Chondrocyte (in vitro differentiated cells): ENCODE data around the gene SCAMP2. TPM values are rescaled to one million over a fixed set of nuclear protein-coding genes. Genes with fewer than 3 reads are reported as not detected.
"Not testable (repeated sequence)": the region's sequence is repeated elsewhere in the genome, so short reads cannot be mapped to it uniquely, and the experiment has no call there.

ENCODE experiments used
- DNase-seq: peaks from one replicate; pipeline ENCODE4 v3.0.0; 2021; ENCODE audit warnings: mixed read lengths, low spot score
- H3K27ac Mint-ChIP-seq: one replicate; pipeline ENCODE4 v1.8.0; 2021; ENCODE audit warnings: mild to moderate bottlenecking, moderate library complexity, mixed read lengths; ENCODE audit not compliant: unreplicated experiment
- H3K27me3 Mint-ChIP-seq: 2 replicates; pipeline ENCODE4 v1.8.0; 2021; ENCODE audit warnings: low read depth, mixed read lengths
- H3K36me3 Mint-ChIP-seq: 2 replicates; pipeline ENCODE4 v1.8.0; 2021; ENCODE audit warnings: low read depth, mixed read lengths
- H3K4me1 Mint-ChIP-seq: 2 replicates; pipeline ENCODE4 v1.8.0; 2021; ENCODE audit warnings: low read depth, mild to moderate bottlenecking, mixed read lengths
- H3K4me3 Mint-ChIP-seq: one replicate; pipeline ENCODE4 v1.8.0; 2021; ENCODE audit warnings: mild to moderate bottlenecking, moderate library complexity, mixed read lengths; ENCODE audit not compliant: unreplicated experiment
- H3K9me3 Mint-ChIP-seq: 2 replicates; pipeline ENCODE4 v1.8.0; 2021; ENCODE audit warnings: low read depth, mixed read lengths
- total RNA-seq: library from RNA; stranded (reverse); gene quantifications from 3 replicates; pipeline ENCODE4 v1.2.1, GENCODE V29; 2021
- TF ChIP-seq, protein P1 (sequence below): fragments of 200-600 bp; sonication (generic); IDR thresholded peaks from 2 replicates; pipeline ENCODE4 v1.5.0; 2021; ENCODE audit warnings: antibody characterized with exemption, mild to moderate bottlenecking, moderate library complexity

SCAMP2 gene
- total RNA-seq, 1 donor from 2014 or later: 67.9 TPM

GRCh38 chr15:74895830-74896229, 22.7 kb upstream of the SCAMP2 start:
- H3K9me3 Mint-ChIP-seq: no peaks in the 10 kb centered on the region
- no peaks in the 10 kb centered on the region for H3K27me3 Mint-ChIP-seq
- no peak overlapping the region for H3K4me3 Mint-ChIP-seq
- TF ChIP-seq, protein P1, sequence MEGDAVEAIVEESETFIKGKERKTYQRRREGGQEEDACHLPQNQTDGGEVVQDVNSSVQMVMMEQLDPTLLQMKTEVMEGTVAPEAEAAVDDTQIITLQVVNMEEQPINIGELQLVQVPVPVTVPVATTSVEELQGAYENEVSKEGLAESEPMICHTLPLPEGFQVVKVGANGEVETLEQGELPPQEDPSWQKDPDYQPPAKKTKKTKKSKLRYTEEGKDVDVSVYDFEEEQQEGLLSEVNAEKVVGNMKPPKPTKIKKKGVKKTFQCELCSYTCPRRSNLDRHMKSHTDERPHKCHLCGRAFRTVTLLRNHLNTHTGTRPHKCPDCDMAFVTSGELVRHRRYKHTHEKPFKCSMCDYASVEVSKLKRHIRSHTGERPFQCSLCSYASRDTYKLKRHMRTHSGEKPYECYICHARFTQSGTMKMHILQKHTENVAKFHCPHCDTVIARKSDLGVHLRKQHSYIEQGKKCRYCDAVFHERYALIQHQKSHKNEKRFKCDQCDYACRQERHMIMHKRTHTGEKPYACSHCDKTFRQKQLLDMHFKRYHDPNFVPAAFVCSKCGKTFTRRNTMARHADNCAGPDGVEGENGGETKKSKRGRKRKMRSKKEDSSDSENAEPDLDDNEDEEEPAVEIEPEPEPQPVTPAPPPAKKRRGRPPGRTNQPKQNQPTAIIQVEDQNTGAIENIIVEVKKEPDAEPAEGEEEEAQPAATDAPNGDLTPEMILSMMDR: no peak
- DNase-seq: no peak
- H3K27ac Mint-ChIP-seq: no peak overlapping the region
- peaks cover 5% of the 10 kb centered on the region for H3K36me3 Mint-ChIP-seq
- peaks cover 7% of the 10 kb centered on the region for H3K4me1 Mint-ChIP-seq

GRCh38 chr15:74894383-74894782, 21.2 kb upstream of the SCAMP2 start:
- not testable (repeated sequence) for H3K9me3 Mint-ChIP-seq, DNase-seq, H3K4me3 Mint-ChIP-seq, H3K27me3 Mint-ChIP-seq, H3K36me3 Mint-ChIP-seq, H3K27ac Mint-ChIP-seq
- H3K4me1 Mint-ChIP-seq: peaks cover 16% of the 10 kb centered on the region

GRCh38 chr15:74893627-74894026, 20.5 kb upstream of the SCAMP2 start:
- Mint-ChIP-seq H3K27me3 (no peaks in the 10 kb centered on the region), H3K27ac (no peak overlapping the region), H3K36me3 (no peaks in the 10 kb centered on the region), H3K4me1 (peaks cover 23% of the 10 kb centered on the region), H3K4me3 (no peak overlapping the region), H3K9me3 (no peaks in the 10 kb centered on the region)
- TF ChIP-seq, protein P1: no peak
- no peak for DNase-seq

DNA sequence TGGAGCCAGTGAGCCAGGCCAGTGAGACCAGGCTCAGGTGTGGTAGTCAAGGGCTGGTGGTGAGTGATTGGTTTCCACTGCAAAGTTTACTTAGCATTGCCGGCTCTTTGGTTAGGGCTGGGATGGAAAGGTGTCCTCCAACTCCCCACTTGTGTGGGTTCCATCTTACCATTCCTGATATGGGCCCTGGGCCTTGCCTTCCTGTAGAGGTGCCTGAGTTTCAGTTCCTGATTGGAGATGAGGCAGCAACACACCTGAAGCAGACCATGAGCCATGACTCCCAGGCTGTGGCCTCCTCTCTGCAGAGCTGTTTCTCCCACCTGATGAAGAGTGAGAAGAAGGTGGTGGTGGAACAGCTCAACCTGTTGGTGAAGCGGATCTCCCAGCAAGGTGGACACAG, 19.8 kb upstream of the SCAMP2 start:
- no peaks in the 10 kb centered on the region for H3K9me3 Mint-ChIP-seq
- TF ChIP-seq, protein P1: no peak

DNA sequence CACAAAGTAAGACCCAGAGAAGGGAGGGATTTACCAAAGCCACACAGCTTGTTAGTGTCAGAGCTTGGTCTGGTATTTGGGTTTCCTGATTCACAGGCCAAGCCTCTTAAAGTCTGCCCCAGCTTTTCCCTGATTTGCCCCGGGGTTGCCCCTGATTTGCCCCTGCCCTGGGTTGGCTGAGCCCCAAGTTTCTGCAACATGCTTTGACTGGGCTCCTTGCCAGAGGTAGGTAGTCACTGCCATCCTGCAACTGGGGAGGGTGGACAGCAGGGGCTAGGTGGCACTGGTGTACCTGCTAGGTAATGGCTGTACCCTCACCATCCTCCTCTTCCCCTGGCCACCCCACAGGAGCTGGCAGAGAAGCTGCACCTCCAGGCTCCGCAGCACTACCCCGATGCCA, 19.1 kb upstream of the SCAMP2 start:
- no peaks in the 10 kb centered on the region for H3K27me3 Mint-ChIP-seq
- no peaks in the 10 kb centered on the region for H3K36me3 Mint-ChIP-seq
- H3K4me3 Mint-ChIP-seq: no peak overlapping the region

More for the DNA sequence above, 19.8 kb upstream of the SCAMP2 start:
- H3K36me3 Mint-ChIP-seq: no peaks in the 10 kb centered on the region
- DNase-seq: no peak
- H3K27me3 Mint-ChIP-seq: no peaks in the 10 kb centered on the region
- H3K4me1 Mint-ChIP-seq: peaks cover 23% of the 10 kb centered on the region
- no peak overlapping the region for H3K4me3 Mint-ChIP-seq
- no peak overlapping the region for H3K27ac Mint-ChIP-seq

DNA sequence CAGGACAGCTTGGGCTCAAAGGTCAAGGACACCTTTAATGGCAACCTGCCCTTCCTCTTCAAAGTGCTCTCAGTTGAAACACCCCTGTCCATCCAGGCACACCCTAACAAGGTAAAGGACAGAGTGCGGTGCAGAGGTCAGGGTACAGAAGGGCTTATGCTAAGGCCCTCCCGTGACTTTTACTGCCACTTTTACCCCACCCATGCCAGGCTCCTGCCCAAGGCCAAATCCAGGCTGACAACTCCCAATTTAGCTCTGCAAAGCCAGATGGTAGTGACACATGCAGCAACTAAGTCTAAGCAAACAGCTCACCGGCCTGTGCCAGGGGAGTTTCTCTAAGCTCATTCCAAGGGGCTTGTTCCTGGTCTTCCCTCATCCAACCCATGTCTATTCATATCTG, 18.3 kb upstream of the SCAMP2 start:
- no peaks in the 10 kb centered on the region for H3K9me3 Mint-ChIP-seq
- H3K4me1 Mint-ChIP-seq: peaks cover 23% of the 10 kb centered on the region
- no peaks in the 10 kb centered on the region for H3K36me3 Mint-ChIP-seq
- no peak overlapping the region for H3K4me3 Mint-ChIP-seq
- TF ChIP-seq, protein P1: no peak
- no peaks in the 10 kb centered on the region for H3K27me3 Mint-ChIP-seq
- H3K27ac Mint-ChIP-seq: no peak overlapping the region
- no peak for DNase-seq

More for the DNA sequence above, 19.1 kb upstream of the SCAMP2 start:
- TF ChIP-seq, protein P1: no peak
- DNase-seq: no peak
- peaks cover 23% of the 10 kb centered on the region for H3K4me1 Mint-ChIP-seq
- peak overlapping the region; percentile 8 for H3K27ac Mint-ChIP-seq
- no peaks in the 10 kb centered on the region for H3K9me3 Mint-ChIP-seq
